SW 1271 (cell line): ENCODE results near the gene CHADL.
A peak's percentile ranks its signal among the peaks of the same experiment; 100 is the strongest.
"Not testable (repeated sequence)": the region's sequence is repeated elsewhere in the genome, so short reads cannot be mapped to it uniquely, and the experiment has no call there.

ENCODE experiments used
- DNase-seq, 2 experiments: peaks; one replicate each; lab custom pipeline; 2025; lab: John Stamatoyannopoulos, UW

CHADL gene

GRCh38 chr22:41240377-41241132, at the start of gene CHADL:
CHADL (minus strand) TSS chr22:41240931; CDS start chr22:41240881, 50 bp downstream.
- DNase-seq = no peak

DNA sequence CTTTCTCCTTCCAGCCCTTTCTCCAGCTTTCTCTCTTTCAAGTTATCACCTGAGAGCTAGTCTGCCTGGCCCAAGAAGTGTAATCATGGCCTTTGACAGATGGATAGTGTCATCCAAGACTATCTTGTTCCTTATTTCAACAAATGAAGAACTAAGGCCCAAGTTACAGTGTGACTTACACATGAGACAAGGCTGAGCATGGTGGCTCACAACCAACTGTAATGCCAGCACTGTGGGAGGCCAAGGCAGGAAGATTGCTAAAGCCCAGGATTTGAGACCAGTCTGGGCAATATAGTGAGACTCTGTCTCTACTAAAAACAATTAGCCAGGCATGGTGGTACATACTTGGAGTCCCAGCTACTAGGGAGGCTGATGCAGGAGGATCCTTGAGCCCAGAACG, 48.9 kb upstream of the CHADL start:
- DNase-seq = no peak

DNA sequence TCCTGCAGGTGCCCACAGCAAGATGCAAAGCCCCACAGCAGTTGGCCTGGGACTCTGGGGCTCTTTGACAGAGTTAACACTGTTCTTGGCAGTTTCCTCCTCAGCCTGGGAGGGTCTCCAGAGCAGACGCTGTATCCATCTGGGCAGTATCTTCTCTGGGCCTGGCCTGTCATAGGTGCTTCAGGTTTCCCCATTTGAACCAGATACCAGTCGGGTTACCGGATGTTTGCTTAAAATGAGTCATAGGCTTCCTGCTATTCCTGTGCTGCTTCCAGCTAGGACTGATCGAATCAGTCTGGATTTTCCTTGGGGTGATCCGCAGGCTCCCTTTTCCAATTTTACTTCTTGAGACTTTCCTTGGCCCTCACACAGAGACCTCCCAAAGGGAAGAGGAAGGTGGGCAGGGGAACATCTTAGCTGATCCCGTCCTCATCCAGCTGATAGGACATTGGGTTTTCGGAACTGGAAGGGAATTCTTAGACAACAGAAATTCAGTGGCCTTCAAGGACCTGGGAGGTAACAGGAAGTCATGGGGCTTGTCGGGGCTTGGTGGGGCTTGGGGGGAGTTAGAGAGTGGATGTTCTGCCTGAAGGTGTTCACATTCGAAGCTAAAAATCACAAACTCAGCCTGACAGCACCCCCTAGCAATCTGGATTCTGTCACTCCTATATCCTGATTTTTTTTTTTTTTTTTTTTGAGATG, 47.7 kb upstream of the CHADL start:
- peak; percentile 77 to 85 for DNase-seq

DNA sequence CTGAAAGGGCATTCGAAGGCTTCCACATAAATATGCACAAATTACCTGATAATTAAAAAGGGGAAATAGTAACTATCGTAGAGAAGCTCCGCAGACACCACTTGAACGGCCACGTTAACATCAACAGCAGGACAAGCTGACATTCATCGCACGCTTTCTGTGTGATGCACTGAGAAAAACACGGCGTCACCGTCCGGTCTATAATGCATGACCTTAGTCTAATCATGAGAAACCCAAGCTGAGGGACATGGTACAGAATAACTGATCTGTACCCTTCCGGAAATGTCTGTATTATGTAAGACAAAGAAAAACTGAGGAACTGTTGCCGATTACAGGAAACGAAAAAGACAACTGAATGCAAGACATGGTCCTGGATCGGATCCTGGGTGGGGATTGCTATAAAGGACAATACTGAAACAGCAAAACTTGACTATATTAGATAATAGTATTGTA, 45.9 kb upstream of the CHADL start:
- DNase-seq = no peak

DNA sequence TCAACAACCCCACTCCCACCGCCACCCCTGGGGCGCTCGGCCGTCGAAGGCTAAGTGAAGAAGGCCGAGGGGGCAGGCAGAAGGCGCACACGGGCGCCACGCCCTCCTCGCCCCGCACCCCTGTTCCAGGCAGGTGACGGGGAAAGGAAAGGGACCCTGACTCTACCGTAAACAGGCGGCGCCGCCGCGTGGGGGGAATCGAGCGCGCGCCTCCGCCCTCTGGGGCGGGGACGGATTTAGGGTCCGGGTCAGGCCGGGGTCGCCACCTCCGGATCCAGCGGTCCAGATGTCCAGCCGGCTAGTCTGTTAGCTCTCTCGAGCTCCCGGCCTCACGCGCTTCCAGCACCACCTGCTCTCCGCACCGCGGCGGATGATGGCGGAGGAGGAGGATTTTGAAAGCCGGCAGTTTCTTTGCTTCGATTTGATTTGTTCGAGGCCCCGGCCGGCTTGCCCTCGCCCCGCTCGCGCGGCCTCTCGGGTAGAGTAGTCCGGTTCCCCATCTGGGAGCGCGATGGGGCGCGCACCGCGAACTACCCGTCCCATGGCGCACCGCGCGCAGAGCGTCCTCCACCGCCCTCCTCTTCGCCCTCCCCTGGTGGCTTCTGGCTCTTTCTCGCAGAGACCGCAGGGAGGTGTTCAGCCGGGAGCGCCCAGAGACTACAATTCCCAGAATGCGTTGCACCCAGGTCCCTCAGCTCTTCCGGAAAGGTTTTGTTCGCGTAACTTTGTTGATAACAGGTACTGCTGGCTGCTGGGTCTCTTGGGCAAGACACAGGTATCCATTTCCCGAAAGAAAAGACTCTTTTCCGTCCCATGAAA, 45.3 kb upstream of the CHADL start, which contains the start of gene RANGAP1:
Gene RANGAP1 (minus strand): TSS at position 368 of the 819 bp plus-strand sequence. CDS start 5,143 bp downstream, outside the sequence.
- peak; percentile 93 for DNase-seq

- peak; percentile 6 to 47 for DNase-seq
Measured at GRCh38 chr22:41285441-41285819, 44.7 kb upstream of the CHADL start.

DNA sequence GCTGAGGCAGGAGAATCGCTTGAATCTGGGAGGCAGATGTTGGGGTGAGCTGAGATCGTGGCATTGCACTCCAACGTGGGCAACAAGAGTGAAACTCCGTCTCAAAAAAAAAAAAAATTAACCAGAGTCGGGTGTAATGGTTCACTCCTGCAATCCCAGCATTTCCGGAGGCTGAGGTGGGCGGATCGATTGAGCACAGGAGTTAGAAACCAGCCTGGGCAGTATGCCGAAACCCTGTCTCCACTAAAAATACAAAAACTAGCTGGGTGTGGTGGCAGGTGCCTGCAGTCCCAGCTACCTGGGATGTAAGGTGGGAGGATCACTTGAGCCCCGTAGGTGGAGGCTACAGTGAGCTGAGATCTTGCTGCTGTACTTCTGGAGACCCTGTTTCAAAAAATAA, 43.7 kb upstream of the CHADL start:
- DNase-seq = no peak

- DNase-seq = no peak
Measured at GRCh38 chr22:41280854-41281253, 40.1 kb upstream of the CHADL start.

DNA sequence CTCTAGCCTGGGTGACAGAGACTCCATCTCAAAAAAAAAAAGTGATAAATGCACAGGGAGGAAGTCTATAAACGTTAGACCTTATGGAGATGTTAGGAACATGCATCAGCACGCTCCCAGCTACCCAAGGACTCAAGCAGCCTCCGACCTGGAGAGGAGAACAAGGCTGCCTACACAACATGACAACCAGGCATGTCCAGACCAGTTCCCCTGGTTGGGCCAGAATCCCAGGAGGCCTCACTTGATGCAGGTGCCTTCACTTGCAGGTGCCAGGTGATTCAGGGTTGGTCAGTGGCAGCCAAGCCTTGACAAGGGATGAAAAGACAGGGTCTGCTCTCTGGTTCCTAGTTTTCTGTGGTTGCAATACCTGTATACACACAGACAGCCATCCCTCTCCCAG, 39.3 kb upstream of the CHADL start:
- no peak for DNase-seq

DNA sequence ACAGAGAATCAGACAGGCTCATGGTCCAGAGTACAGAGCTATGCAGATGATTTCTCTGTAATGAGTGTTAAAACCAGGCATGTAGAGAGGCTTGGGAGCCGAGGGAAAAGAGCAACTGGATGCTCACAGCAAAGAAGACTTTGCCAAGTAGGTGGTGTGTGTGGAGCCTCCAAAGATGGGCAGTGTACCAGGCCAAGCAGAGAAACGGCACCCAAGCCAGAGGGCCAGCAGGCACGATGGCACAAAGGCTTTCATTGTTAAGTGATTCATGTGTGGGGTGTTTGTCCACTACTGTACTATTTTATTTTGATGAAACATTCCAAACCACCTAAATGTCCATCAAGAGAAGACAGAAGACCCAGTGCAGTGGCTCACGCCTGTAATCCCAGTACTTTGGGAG, 34.1 kb upstream of the CHADL start:
- DNase-seq = no peak

GRCh38 chr22:41273128-41273527, 32.4 kb upstream of the CHADL start:
- no peak for DNase-seq

- DNase-seq = no peak
Measured at GRCh38 chr22:41271787-41272186, 31.1 kb upstream of the CHADL start.

- DNase-seq = no peak
Measured at GRCh38 chr22:41267958-41268357, 27.2 kb upstream of the CHADL start.

DNA sequence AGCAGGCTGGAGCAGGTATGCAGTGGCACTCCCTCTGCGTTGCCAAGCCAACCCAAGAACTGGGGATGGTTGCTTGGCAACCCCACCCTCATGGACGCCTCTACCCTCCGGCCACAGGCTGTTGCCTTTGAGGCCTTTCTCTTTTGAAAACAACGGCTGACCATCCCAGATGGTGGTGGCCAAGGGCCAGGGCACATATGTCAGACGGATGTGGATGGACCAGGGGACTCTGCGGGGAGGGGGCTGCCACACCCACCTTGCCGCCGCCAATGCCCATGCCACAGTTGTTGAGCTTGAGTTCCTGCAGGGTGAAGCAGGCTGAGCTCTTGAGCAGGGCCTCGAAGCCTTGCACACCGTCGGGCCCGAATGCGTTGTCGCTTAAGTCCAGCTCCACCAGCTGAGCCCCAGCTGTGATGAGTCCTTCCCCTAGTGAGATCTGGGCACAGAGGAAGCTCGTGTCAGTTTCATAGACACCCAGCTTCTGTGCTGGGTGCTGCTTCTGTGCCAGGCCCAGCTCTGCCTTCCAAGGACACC, 23.7 kb upstream of the CHADL start:
- DNase-seq = no peak

GRCh38 chr22:41263704-41264103, 23.0 kb upstream of the CHADL start:
- DNase-seq = no peak

GRCh38 chr22:41262250-41262765, 21.6 kb upstream of the CHADL start:
- no peak for DNase-seq

- DNase-seq = no peak
Measured at GRCh38 chr22:41261541-41262249, 21.0 kb upstream of the CHADL start.

GRCh38 chr22:41260871-41261270, 20.1 kb upstream of the CHADL start:
- no peak for DNase-seq

GRCh38 chr22:41259756-41260155, 19.0 kb upstream of the CHADL start:
- DNase-seq = not testable (repeated sequence)

GRCh38 chr22:41257696-41258095, 17.0 kb upstream of the CHADL start:
- no peak for DNase-seq
